D721Med (cell line): ENCODE data around the gene TCHHL1.

Experiments used
- DNase-seq: peaks from one replicate; pipeline ENCODE4 v3.0.0; 2011; ENCODE audit warnings: low spot score; ENCODE audit not compliant: insufficient read length
- FAIRE-seq: peaks from 2 replicates; lab custom pipeline; 2011; peaks lifted over from hg19 to GRCh38; lab: Jason Lieb, UNC
- TF ChIP-seq, protein P1 (sequence below): IDR thresholded peaks from 2 replicates; pipeline ENCODE4 v1.5.1; 2012; ENCODE audit warnings: mild to moderate bottlenecking, control low read depth; ENCODE audit not compliant: insufficient read depth; ENCODE audit errors: missing control alignments

The TCHHL1 gene

DNA sequence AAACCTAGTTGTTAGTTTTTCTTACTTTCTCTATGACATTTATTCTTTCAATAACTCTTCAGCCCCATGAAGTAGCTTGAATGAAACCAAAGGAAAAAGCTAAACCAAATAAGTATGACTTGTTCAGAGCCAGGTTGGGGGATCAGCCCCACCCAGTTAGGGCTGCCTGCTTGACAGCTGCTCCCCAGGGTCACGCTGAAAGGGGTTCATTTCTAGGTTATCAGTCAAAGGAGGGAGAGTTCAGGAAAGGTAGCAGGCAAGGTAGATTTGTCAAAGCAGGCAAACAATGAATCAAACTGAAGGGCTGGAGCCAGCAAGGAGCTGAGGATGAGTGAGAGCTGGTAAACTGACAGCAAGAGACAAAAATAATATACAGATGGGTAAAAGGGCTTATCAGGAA, 49.0 kb downstream of the TCHHL1 start:
- TF ChIP-seq, protein P1, sequence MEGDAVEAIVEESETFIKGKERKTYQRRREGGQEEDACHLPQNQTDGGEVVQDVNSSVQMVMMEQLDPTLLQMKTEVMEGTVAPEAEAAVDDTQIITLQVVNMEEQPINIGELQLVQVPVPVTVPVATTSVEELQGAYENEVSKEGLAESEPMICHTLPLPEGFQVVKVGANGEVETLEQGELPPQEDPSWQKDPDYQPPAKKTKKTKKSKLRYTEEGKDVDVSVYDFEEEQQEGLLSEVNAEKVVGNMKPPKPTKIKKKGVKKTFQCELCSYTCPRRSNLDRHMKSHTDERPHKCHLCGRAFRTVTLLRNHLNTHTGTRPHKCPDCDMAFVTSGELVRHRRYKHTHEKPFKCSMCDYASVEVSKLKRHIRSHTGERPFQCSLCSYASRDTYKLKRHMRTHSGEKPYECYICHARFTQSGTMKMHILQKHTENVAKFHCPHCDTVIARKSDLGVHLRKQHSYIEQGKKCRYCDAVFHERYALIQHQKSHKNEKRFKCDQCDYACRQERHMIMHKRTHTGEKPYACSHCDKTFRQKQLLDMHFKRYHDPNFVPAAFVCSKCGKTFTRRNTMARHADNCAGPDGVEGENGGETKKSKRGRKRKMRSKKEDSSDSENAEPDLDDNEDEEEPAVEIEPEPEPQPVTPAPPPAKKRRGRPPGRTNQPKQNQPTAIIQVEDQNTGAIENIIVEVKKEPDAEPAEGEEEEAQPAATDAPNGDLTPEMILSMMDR: no peak
- DNase-seq (no peak), FAIRE-seq (no peak)

- FAIRE-seq (no peak), DNase-seq (no peak)
- TF ChIP-seq, protein P1: no peak
Measured at GRCh38 chr1:152039461-152039860, 49.4 kb downstream of the TCHHL1 start.

- TF ChIP-seq, protein P1: no peak
- no peak for FAIRE-seq
- DNase-seq: no peak
Measured at GRCh38 chr1:152038871-152039270, 50.0 kb downstream of the TCHHL1 start.

DNA sequence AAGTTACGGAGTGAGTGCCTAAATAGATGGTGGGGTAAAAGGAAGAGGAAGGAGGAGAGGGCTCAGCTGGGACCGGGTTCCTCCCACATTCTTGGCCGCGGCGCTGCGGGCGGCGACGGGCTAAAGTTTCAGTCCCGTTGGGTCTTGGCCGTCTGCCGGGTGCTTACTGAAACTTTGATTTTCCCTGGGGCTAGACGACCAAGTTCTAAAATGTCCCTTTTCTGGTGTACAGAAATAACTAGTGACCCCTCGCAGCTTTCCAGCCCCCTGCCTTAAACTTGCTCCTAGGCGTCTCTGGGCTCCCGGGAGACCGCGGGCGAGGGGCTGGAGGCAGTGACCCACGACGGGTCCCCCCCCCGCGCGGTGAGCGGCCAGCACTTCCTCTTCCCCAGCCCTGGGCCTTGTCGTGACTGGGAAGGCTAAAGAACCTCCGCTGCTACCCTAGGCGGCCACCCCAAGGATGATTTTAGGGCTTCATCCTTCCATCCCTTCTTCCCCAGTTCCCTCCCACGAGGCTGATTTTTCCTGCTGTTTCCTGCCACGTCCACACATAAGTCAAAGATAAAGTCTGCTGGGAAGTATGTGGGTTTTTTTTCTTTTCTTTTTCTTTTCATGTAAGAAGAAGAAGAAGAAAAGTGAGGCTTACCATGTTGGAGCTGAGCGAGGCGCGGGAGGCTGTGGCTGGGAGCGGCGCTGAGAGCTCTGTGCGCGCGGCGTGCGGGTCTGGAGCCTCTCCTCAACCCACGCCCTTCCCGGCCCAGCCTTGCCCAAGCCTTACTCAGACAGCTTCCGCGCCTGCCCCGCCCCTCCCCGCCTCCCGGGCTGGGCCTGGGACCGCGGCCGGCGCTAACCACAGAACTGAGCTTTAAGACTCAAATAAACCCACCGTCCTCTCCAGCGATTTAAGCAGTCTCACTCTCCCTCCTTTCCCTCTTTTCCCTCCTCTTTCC, 52.3 kb downstream of the TCHHL1 start, which contains the start of gene S100A11:
Gene S100A11 (minus strand): TSS at position 738 of the 950 bp plus-strand sequence. CDS start 89 bp downstream, at position 649.
- FAIRE-seq (no peak), DNase-seq (no peak)
- TF ChIP-seq, protein P1: no peak

- TF ChIP-seq, protein P1: no peak
- no peak for DNase-seq
- FAIRE-seq: no peak
Measured at GRCh38 chr1:152035539-152036266, 53.2 kb downstream of the TCHHL1 start.

- FAIRE-seq (no peak), DNase-seq (no peak)
- TF ChIP-seq, protein P1: peak; percentile 41
Measured at GRCh38 chr1:152034654-152035538, 54.0 kb downstream of the TCHHL1 start.
